H1 (cell line): ENCODE results near the gene SYNDIG1. TPM values are rescaled to one million over a fixed set of nuclear protein-coding genes. Genes with fewer than 3 reads are reported as not detected.

Experiments used
- CTCF ChIA-PET: fragments of 300-600 bp; sonication (Branson Sonifier 250); formaldehyde crosslinking; loops from one replicate; lab custom pipeline; 2021; ENCODE audit not compliant: partially characterized antibody; lab: Charles Lee
- POLR2A ChIA-PET: fragments of 300-600 bp; sonication (Branson Sonifier 250); formaldehyde crosslinking; loops from one replicate; lab custom pipeline; 2021; ENCODE audit warnings: inconsistent platforms; ENCODE audit not compliant: partially characterized antibody; lab: Charles Lee
- DNase-seq, 2 experiments: peaks; one replicate each; pipeline versions ENCODE4 v3.0.0 to v3.0.0-alpha.2; 2010 to 2022; ENCODE audit warnings: low spot score in 2 of 2, low read depth in 1 of 2, mixed read lengths in 1 of 2
- FAIRE-seq: peaks from 2 replicates; lab custom pipeline; 2011; peaks lifted over from hg19 to GRCh38; lab: Jason Lieb, UNC
- H2AFZ ChIP-seq: 2 replicates; pipeline ENCODE4 v1.8.1; 2012; ENCODE audit warnings: low read length, inconsistent platforms
- H2AK5ac ChIP-seq: 2 replicates; pipeline ENCODE4 v1.6.1; 2013; ENCODE audit warnings: low read depth, low read length
- H2BK120ac ChIP-seq: replicated peaks from 2 replicates; pipeline ENCODE3; 2013; ENCODE audit warnings: low read depth, low read length, inconsistent platforms
- H2BK12ac ChIP-seq: 2 replicates; pipeline ENCODE4 v1.6.1; 2013; ENCODE audit warnings: low read depth, low read length
- H2BK15ac ChIP-seq: 2 replicates; pipeline ENCODE4 v1.6.1; 2013; ENCODE audit warnings: low read length
- H2BK20ac ChIP-seq: 2 replicates; pipeline ENCODE4 v1.6.1; 2013; ENCODE audit warnings: low read length
- H2BK5ac ChIP-seq: 2 replicates; pipeline ENCODE4 v1.6.1; 2013; ENCODE audit warnings: low read depth, low read length
- H3K14ac ChIP-seq: 2 replicates; pipeline ENCODE4 v1.6.1; 2013; ENCODE audit warnings: inconsistent platforms; ENCODE audit not compliant: insufficient read length
- H3K18ac ChIP-seq: 2 replicates; pipeline ENCODE4 v1.6.1; 2013; ENCODE audit warnings: low read length; ENCODE audit errors: extremely low read depth
- H3K23ac ChIP-seq: 2 replicates; pipeline ENCODE4 v1.6.1; 2013; ENCODE audit warnings: inconsistent platforms; ENCODE audit not compliant: insufficient read length
- H3K23me2 ChIP-seq: 2 replicates; pipeline ENCODE4 v1.6.1; 2013; ENCODE audit warnings: low read depth, low read length
- H3K27ac ChIP-seq: 2 replicates; pipeline ENCODE4 v1.6.1; 2011; ENCODE audit warnings: low read depth, low read length, inconsistent platforms
- H3K27me3 ChIP-seq, 4 experiments: replicated peaks in 1 of 4; 1 replicate in 1 of 4; 2 replicates in 3 of 4; pipeline versions ENCODE4 v1.6.1 to v1.8.1; 2011 to 2013; ENCODE audit warnings: low read length in 3 of 4, mild to moderate bottlenecking in 3 of 4, inconsistent platforms in 2 of 4, mixed read lengths in 2 of 4, moderate library complexity in 1 of 4; ENCODE audit not compliant: control insufficient read depth in 3 of 4, insufficient read depth in 3 of 4; ENCODE audit errors: extremely low read depth in 1 of 4
- H3K36me3 ChIP-seq, 4 experiments: 2 replicates each; pipeline versions ENCODE4 v1.6.1 to v1.8.1; 2011 to 2013; ENCODE audit warnings: mild to moderate bottlenecking in 4 of 4, low read length in 3 of 4, moderate library complexity in 2 of 4, control low read depth in 1 of 4, inconsistent platforms in 1 of 4; ENCODE audit not compliant: insufficient read depth in 4 of 4, control insufficient read depth in 2 of 4
- H3K4ac ChIP-seq: replicated peaks from 2 replicates; pipeline ENCODE3; 2013; ENCODE audit warnings: low read length, low read depth, mixed read lengths, inconsistent platforms; ENCODE audit not compliant: insufficient read length
- H3K4me1 ChIP-seq, 4 experiments: replicated peaks in 1 of 4; 1 replicate in 1 of 4; 2 replicates in 3 of 4; pipeline versions ENCODE4 v1.6.1 to v1.8.1; 2011 to 2013; ENCODE audit warnings: low read length in 3 of 4, inconsistent platforms in 2 of 4, mixed read lengths in 1 of 4; ENCODE audit not compliant: insufficient read depth in 4 of 4, control insufficient read depth in 3 of 4
- H3K4me2 ChIP-seq, 2 experiments: 2 replicates each; pipeline versions ENCODE4 v1.6.1 to v1.8.1; 2011 to 2013; ENCODE audit warnings: low read depth in 2 of 2, low read length in 2 of 2, control low read depth in 1 of 2, inconsistent platforms in 1 of 2, mild to moderate bottlenecking in 1 of 2; ENCODE audit not compliant: insufficient read depth in 1 of 2
- H3K4me3 ChIP-seq, 4 experiments: fragments of 200-600, 300-600 bp in 1 of 4; sonication (generic), shearing (Covaris generic), sonication (Bioruptor Twin) in 1 of 4; 2 replicates each; pipeline versions ENCODE4 v1.5.1 to v1.8.1; 2011 to 2016; ENCODE audit warnings: low read length in 4 of 4, low read depth in 3 of 4, control low read depth in 2 of 4, inconsistent platforms in 2 of 4, mild to moderate bottlenecking in 2 of 4, mixed read lengths in 1 of 4, moderate library complexity in 1 of 4; ENCODE audit not compliant: insufficient read depth in 2 of 4; ENCODE audit errors: extremely low read depth in 1 of 4
- H3K56ac ChIP-seq: replicated peaks from 2 replicates; pipeline ENCODE3; 2013; ENCODE audit warnings: low read depth, mild to moderate bottlenecking, mixed read lengths, low read length, inconsistent platforms; ENCODE audit not compliant: insufficient read length
- H3K79me1 ChIP-seq: 2 replicates; pipeline ENCODE4 v1.6.1; 2013; ENCODE audit warnings: low read depth, low read length, control low read depth
- H3K79me2 ChIP-seq, 2 experiments: 2 replicates each; pipeline versions ENCODE4 v1.6.1 to v1.8.1; 2012 to 2013; ENCODE audit warnings: low read length in 2 of 2, mild to moderate bottlenecking in 2 of 2, inconsistent platforms in 1 of 2; ENCODE audit not compliant: insufficient read depth in 2 of 2, control insufficient read depth in 1 of 2
- H3K9ac ChIP-seq, 4 experiments: replicated peaks in 1 of 4; 1 replicate in 1 of 4; 2 replicates in 3 of 4; pipeline versions ENCODE4 v1.6.1 to v1.8.1; 2011 to 2013; ENCODE audit warnings: low read depth in 3 of 4, low read length in 3 of 4, control low read depth in 2 of 4, mild to moderate bottlenecking in 2 of 4, moderate library complexity in 2 of 4, inconsistent platforms in 1 of 4; ENCODE audit errors: extremely low read depth in 1 of 4
- H3K9me3 ChIP-seq, 2 experiments: 2 replicates each; pipeline versions ENCODE4 v1.6.1 to v1.8.1; 2012 to 2013; ENCODE audit warnings: mild to moderate bottlenecking in 2 of 2, moderate library complexity in 2 of 2, control low read depth in 1 of 2, inconsistent platforms in 1 of 2, low read depth in 1 of 2, low read length in 1 of 2, mixed read lengths in 1 of 2; ENCODE audit not compliant: insufficient read depth in 2 of 2
- H4K20me1 ChIP-seq, 2 experiments: replicated peaks in 1 of 2; 2 replicates each; pipeline versions ENCODE3 to v1.8.1; 2011 to 2013; ENCODE audit warnings: inconsistent platforms in 2 of 2, low read length in 2 of 2, mild to moderate bottlenecking in 1 of 2; ENCODE audit not compliant: insufficient read depth in 2 of 2, control insufficient read depth in 1 of 2
- H4K5ac ChIP-seq: 2 replicates; pipeline ENCODE4 v1.6.1; 2013; ENCODE audit warnings: low read length, low read depth, mixed read lengths, inconsistent platforms; ENCODE audit not compliant: insufficient read length
- H4K8ac ChIP-seq: 2 replicates; pipeline ENCODE4 v1.8.0; 2013; ENCODE audit warnings: mild to moderate bottlenecking, moderate library complexity, low read length, inconsistent platforms; ENCODE audit not compliant: insufficient read depth; ENCODE audit errors: extremely low read depth
- H4K91ac ChIP-seq: replicated peaks from 2 replicates; pipeline ENCODE3; 2013; ENCODE audit warnings: low read length, mixed read lengths, inconsistent platforms; ENCODE audit not compliant: insufficient read length
- BCL11A ChIP-seq, 2 experiments: IDR thresholded peaks; one replicate each; pipeline ENCODE4 v1.6.1; 2011; ENCODE audit warnings: low read depth in 2 of 2, low read length in 2 of 2, mild to moderate bottlenecking in 2 of 2
- POLR2AphosphoS5 ChIP-seq: IDR thresholded peaks from 2 replicates; pipeline ENCODE4 v1.6.1; 2011; ENCODE audit warnings: low read depth, low read length
- WGBS, 2 experiments: shearing (Covaris generic) in 1 of 2; methylation state at CpG; one replicate each; pipeline versions ENCODE4 v1.1.6 to v1.1.7; 2013 to 2015; ENCODE audit warnings: low lambda C conversion rate in 2 of 2, mixed read lengths in 2 of 2, inconsistent platforms in 1 of 2, low coverage in 1 of 2, missing lambda C conversion rate in 1 of 2; ENCODE audit not compliant: insufficient replicate concordance in 2 of 2, insufficient coverage in 1 of 2, insufficient read length in 1 of 2; ENCODE audit errors: extremely low coverage in 1 of 2, missing lambda C conversion rate in 1 of 2; 5-methylcytosine and 5-hydroxymethylcytosine counted together
- polyA plus RNA-seq, 7 experiments: library from polyadenylated mRNA; depleted of rRNA in 3 of 7; stranded (reverse) in 5 of 7; unstranded in 2 of 7; fragments of >200 nt in 5 of 7; fragments of 200-250 nt in 2 of 7; gene quantifications; 1 replicate in 5 of 7; 2 replicates in 1 of 7; 4 replicates in 1 of 7; pipeline versions ENCODE4 v1.2.1 to v1.2.3, GENCODE V29; 2011 to 2013; ENCODE audit warnings: missing spikeins in 2 of 7, mixed read lengths in 2 of 7
- total RNA-seq: library from RNA; stranded (reverse); fragmentation: NEBNext Ultra II Directional; extraction: Animal tissue kit (Norgen Biotek cat#: 25700); gene quantifications from 2 replicates; pipeline ENCODE4 v1.2.1, GENCODE V29; 2021

SYNDIG1 gene
- total and polyA plus RNA-seq, 2 of the 8 experiments (the other 6 are each of a cell fraction or from before 2014, with no cell fraction given) = 6.5 to 7.8 TPM

DNA sequence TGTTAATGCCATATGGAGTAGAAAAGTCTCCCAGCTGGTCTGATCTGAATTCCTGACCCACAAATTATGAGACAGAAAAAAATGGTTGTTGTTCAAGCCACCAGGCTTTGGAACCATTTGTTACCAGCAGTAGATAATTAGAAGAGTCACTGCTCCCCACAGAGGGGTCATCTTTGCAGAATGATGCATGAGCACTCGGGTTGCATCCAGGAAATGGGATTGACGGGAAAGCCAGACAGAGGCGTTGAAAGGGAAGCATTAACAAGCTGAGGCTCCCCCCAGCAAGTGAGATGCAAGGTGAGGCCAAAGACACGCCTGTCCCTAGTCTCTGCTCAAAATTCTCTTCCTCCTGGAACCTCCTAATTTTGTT is 182.5 kb downstream of the SYNDIG1 start:
- H3K4ac ChIP-seq = no peak overlapping the region
- no peak overlapping the region for H2BK15ac ChIP-seq
- no peak overlapping the region for H4K8ac ChIP-seq
- H3K14ac ChIP-seq = no peak overlapping the region
- H3K79me2 ChIP-seq = no peaks in the 10 kb centered on the region
- no peaks in the 10 kb centered on the region; the same call in 1 of the 2 replicates for H3K79me1 ChIP-seq
- 92% methylated on average over 4 of the region's 4 CpGs; no CpG with 5 or more reads in 1 of the 2 experiments for whole genome bisulfite sequencing, 2 experiments
- no peak overlapping the region for H3K4me2 ChIP-seq
- no peaks in the 10 kb centered on the region for H3K9me3 ChIP-seq
- H2AK5ac ChIP-seq = no peak overlapping the region
- H2BK20ac ChIP-seq = no peak overlapping the region
- no peak for FAIRE-seq
- no peak overlapping the region for H2AFZ ChIP-seq
- no peak overlapping the region for H3K56ac ChIP-seq
- H2BK12ac ChIP-seq = no peak overlapping the region
- no peaks in the 10 kb centered on the region; the same call in 1 of the 2 replicates for H3K23me2 ChIP-seq
- ChIA-PET CTCF (interaction anchor here (1.8 kb wide), 1 partner anchor 11 kb away, joined by 7 read pairs; no protein-coding TSS in a partner anchor), POLR2A (no interaction called here)
- no peak overlapping the region for H3K18ac ChIP-seq
- no peak overlapping the region for H4K5ac ChIP-seq
- H4K91ac ChIP-seq = no peak overlapping the region
- H4K20me1 ChIP-seq = no peaks in the 10 kb centered on the region
- H2BK120ac ChIP-seq = no peak overlapping the region
- no peaks in the 10 kb centered on the region for H3K4me1 ChIP-seq
- no peak overlapping the region for H3K9ac ChIP-seq
- H3K27me3 ChIP-seq = no peaks in the 10 kb centered on the region
- no peak for TF ChIP-seq POLR2AphosphoS5
- no peak for TF ChIP-seq BCL11A (IDR thresholded peaks at IDR 0.05; ENCODE audit: low read depth in 2 of 2, low read length in 2 of 2)
- no peak overlapping the region for H2BK5ac ChIP-seq
- no peak for DNase-seq
- no peak overlapping the region for H3K27ac ChIP-seq
- no peak overlapping the region for H3K23ac ChIP-seq
- no peaks in the 10 kb centered on the region for H3K36me3 ChIP-seq
- no peak overlapping the region for H3K4me3 ChIP-seq
